Fibroblast of lung (primary cell): ENCODE results near the gene VPS37D. TPM values are rescaled to one million over a fixed set of nuclear protein-coding genes. Genes with fewer than 3 reads are reported as not detected.

Experiments
- DNase-seq, 2 donors: peaks; one replicate each; pipeline versions ENCODE4 v3.0.0 to v3.0.0-alpha.2; 2010; ENCODE audit warnings: low read depth in 2 of 2
- H2AFZ ChIP-seq: 2 replicates; pipeline ENCODE4 v1.5.1; 2012; ENCODE audit warnings: low read length, control low read depth, inconsistent platforms
- H3K27ac ChIP-seq: 2 replicates; pipeline ENCODE4 v1.5.1; 2011; ENCODE audit warnings: low read length, control low read depth; ENCODE audit not compliant: insufficient read depth
- H3K27me3 ChIP-seq: 2 replicates; pipeline ENCODE4 v1.5.1; 2011; ENCODE audit warnings: mild to moderate bottlenecking, low read length; ENCODE audit not compliant: control insufficient read depth, insufficient read depth
- H3K36me3 ChIP-seq: 2 replicates; pipeline ENCODE4 v1.5.1; 2011; ENCODE audit warnings: low read length; ENCODE audit not compliant: control insufficient read depth, insufficient read depth
- H3K4me1 ChIP-seq: 2 replicates; pipeline ENCODE4 v1.5.1; 2011; ENCODE audit warnings: low read length; ENCODE audit not compliant: control insufficient read depth, insufficient read depth; ENCODE audit errors: extremely low read depth
- H3K4me2 ChIP-seq: 2 replicates; pipeline ENCODE4 v1.5.1; 2011; ENCODE audit warnings: low read length, control low read depth; ENCODE audit not compliant: insufficient read depth; ENCODE audit errors: extremely low read depth
- H3K4me3 ChIP-seq, 4 experiments: fragments of 200-600 bp in 1 of 4; sonication (generic) in 1 of 4; replicated peaks in 1 of 4; 2 replicates each; pipeline ENCODE4 v1.5.1; 2011 to 2016; ENCODE audit warnings: low read length in 4 of 4, low read depth in 3 of 4, mild to moderate bottlenecking in 3 of 4, control low read depth in 2 of 4, inconsistent platforms in 1 of 4, mixed read lengths in 1 of 4; ENCODE audit not compliant: insufficient read depth in 1 of 4; ENCODE audit errors: control extremely low read depth in 1 of 4
- H3K79me2 ChIP-seq: 2 replicates; pipeline ENCODE4 v1.5.1; 2012; ENCODE audit warnings: mild to moderate bottlenecking, low read length, inconsistent platforms; ENCODE audit not compliant: control insufficient read depth, insufficient read depth
- H3K9ac ChIP-seq: 2 replicates; pipeline ENCODE4 v1.5.1; 2011; ENCODE audit warnings: mild to moderate bottlenecking, low read length, control low read depth; ENCODE audit not compliant: insufficient read depth
- H3K9me3 ChIP-seq: 2 replicates; pipeline ENCODE4 v1.5.1; 2012; ENCODE audit warnings: low read depth, low read length; ENCODE audit not compliant: control insufficient read depth, insufficient read depth
- H4K20me1 ChIP-seq: 2 replicates; pipeline ENCODE4 v1.5.1; 2011; ENCODE audit warnings: low read length; ENCODE audit not compliant: control insufficient read depth, insufficient read depth; ENCODE audit errors: extremely low read depth
- EZH2 ChIP-seq: IDR thresholded peaks from 2 replicates; pipeline ENCODE4 v1.5.1; 2012; ENCODE audit warnings: low read length, control low read depth, mild to moderate bottlenecking; ENCODE audit errors: missing control alignments
- polyA plus RNA-seq, 2 donors: library from polyadenylated mRNA; depleted of rRNA in 1 of 2; stranded (reverse) in 1 of 2; unstranded in 1 of 2; fragments of >200 nt; gene quantifications; 2 replicates each; pipeline ENCODE4 v1.2.1, GENCODE V29; 2011 to 2012; ENCODE audit warnings: missing spikeins in 1 of 2
- total RNA-seq: library from RNA; depleted of rRNA; stranded (reverse); fragments of >200 nt; gene quantifications from 2 replicates; pipeline ENCODE4 v1.2.1, GENCODE V29; 2014
- TF ChIP-seq, protein P1 (sequence below), 2 donors: IDR thresholded peaks in 1 of 2; conservative IDR thresholded peaks in 1 of 2; 1 replicate in 1 of 2; 2 replicates in 1 of 2; pipeline ENCODE4 v1.5.1; 2011 to 2012; ENCODE audit warnings: low read length in 2 of 2, control low read depth in 1 of 2, inconsistent platforms in 1 of 2, low read depth in 1 of 2, mild to moderate bottlenecking in 1 of 2

The VPS37D gene
- total and polyA plus RNA-seq, 2 donors (not counting 1 experiment from before 2014, with no cell fraction given) = 0.87 to 6.8 TPM

DNA sequence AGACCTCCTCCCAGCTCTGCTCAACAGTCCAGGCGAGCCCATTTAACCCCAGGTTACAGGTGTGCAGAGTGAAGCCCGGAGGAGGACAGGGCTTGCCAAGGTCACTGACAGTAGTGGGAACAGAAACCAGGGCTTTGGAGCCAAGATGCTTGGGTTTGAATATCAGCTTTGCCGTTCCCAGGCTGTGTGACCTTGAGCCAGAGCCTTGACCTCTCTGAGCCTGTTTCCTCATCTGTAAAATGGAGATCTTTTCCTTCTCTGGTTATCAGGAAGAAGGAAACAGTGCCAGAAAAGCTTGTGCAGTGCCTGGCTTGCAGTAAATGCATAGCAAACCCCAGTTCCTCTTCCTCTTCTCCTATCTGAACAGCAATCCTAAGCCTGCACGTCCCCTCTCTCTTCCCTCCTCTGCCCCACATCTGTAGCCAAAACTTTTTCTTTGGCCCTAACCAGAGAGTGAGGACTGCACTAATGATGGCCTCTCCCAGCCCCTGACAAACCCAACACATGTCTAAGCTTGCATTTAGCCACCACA is 21.9 kb upstream of the VPS37D start:
- Histone ChIP-seq H3K4me2 (no peak overlapping the region), H3K9ac (no peak overlapping the region), H4K20me1 (no peaks in the 10 kb centered on the region), H2AFZ (no peak overlapping the region), H3K79me2 (no peaks in the 10 kb centered on the region), H3K4me1 (no peaks in the 10 kb centered on the region), H3K9me3 (no peaks in the 10 kb centered on the region), H3K27me3 (peaks cover 44% of the 10 kb centered on the region), H3K4me3 (no peak overlapping the region), H3K36me3 (no peaks in the 10 kb centered on the region), H3K27ac (no peak overlapping the region)
- no peak for DNase-seq
- TF ChIP-seq, protein P1, sequence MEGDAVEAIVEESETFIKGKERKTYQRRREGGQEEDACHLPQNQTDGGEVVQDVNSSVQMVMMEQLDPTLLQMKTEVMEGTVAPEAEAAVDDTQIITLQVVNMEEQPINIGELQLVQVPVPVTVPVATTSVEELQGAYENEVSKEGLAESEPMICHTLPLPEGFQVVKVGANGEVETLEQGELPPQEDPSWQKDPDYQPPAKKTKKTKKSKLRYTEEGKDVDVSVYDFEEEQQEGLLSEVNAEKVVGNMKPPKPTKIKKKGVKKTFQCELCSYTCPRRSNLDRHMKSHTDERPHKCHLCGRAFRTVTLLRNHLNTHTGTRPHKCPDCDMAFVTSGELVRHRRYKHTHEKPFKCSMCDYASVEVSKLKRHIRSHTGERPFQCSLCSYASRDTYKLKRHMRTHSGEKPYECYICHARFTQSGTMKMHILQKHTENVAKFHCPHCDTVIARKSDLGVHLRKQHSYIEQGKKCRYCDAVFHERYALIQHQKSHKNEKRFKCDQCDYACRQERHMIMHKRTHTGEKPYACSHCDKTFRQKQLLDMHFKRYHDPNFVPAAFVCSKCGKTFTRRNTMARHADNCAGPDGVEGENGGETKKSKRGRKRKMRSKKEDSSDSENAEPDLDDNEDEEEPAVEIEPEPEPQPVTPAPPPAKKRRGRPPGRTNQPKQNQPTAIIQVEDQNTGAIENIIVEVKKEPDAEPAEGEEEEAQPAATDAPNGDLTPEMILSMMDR (conservative IDR thresholded peaks at IDR 0.05 in 1 of 2, IDR thresholded peaks at IDR 0.05 in 1 of 2; ENCODE audit: low read depth in 1 of 2, low read length in 2 of 2) = no peak
- TF ChIP-seq EZH2 = no peak

DNA sequence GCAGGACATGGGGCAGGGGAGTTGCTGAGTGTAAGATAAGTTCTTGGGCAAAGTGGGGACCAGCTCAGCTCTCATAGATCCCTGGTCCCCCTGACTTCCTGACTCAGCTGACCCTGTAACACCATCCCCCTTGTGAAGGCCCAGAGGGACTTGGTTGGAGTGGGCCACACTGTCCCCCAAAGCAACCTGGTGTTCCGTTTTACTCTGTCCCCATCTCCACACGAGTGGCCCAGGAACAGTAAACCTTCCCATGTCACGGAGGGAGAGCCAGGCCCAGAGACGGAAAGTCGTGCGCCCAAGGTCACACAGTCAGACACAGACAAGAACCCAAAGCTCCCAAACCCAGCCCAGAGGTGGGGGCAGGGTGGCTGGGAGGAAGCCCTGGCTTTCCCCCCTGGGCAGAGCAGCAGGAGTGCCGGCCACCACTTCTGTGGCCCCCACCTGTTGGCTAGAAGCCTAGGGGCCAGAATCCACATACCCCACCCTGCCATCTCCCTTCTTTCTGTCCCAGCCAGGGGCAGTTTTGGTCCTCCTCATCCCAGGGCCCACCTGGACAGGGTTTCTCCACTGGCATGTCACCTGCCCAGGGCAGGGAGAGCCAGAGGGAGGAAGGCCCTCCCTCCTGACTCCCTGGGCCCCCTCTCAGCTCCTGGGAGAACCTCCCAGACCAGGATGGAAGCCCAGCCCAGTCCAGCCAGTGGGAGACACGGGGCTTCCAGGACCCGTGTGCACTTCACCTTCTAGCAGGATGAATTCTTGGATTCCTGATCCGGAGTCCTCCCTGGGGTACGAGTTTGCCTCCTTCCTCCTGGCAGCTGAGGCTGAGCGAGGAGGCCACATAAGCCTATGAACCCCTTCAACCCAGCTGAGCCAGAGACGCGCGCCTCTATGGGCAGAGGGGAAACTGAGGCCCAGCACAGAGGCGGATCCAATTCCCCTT is 20.6 kb upstream of the VPS37D start:
- Histone ChIP-seq H3K27ac (no peak overlapping the region), H3K27me3 (peaks cover 51% of the 10 kb centered on the region), H2AFZ (no peak overlapping the region), H3K4me2 (no peak overlapping the region), H3K36me3 (no peaks in the 10 kb centered on the region), H3K4me1 (no peaks in the 10 kb centered on the region), H3K9me3 (no peaks in the 10 kb centered on the region), H3K9ac (no peak overlapping the region), H3K79me2 (no peaks in the 10 kb centered on the region), H3K4me3 (no peak overlapping the region), H4K20me1 (no peaks in the 10 kb centered on the region)
- DNase-seq = no peak
- TF ChIP-seq EZH2 = peak; percentile 9
- TF ChIP-seq, protein P1 (conservative IDR thresholded peaks at IDR 0.05 in 1 of 2, IDR thresholded peaks at IDR 0.05 in 1 of 2; ENCODE audit: low read depth in 1 of 2, low read length in 2 of 2) = no peak

DNA sequence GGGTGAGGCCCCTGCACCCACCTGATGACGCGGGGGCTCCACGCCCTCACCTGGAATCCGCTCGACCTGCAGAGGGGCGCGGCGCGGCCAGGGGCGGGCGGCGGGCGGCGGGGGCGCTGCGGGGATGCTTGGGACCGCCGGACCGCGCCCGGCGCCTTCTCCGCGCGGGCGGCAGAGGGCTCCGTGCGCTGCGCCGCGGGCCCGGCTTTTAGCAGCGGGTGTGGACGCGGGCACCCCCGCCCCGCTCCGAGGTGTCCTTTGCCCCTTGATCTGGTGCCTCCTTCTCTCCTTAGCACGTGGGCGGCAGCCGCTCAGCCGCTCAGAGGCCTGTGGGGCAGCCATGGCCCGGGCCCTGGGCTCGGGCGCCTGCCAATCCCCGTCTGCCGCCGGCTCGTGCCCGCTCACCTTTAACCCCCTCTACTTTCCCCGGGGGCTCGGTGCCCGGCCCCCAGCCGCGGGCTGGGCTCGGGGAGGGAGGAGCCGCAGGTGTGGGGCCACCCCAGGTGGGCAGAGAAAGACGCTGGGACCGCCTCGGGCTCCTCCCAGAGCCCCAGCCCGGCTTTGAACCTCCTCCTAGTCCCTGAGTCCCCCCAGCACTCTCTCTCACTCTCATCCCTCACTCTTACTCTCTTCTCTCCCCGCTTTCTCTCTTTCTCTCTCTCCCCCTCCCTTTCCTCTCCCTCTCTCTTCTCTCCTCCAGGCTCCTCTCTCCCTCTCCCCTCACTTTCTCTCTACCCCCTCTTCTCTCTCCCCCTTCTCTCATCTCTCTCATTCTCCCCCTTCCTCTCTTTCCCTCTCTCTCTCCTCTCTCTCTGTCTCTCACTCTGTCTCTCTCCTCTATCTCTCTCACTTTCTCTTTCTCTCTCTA is 19.7 kb upstream of the VPS37D start:
- Histone ChIP-seq H3K27ac (no peak overlapping the region), H3K9ac (no peak overlapping the region), H3K79me2 (no peaks in the 10 kb centered on the region), H3K4me2 (peak overlapping the region; percentile 25), H3K36me3 (no peaks in the 10 kb centered on the region), H3K9me3 (no peaks in the 10 kb centered on the region), H3K4me3 (peak overlapping the region in 2 of 4 experiments; percentile 18 to 45), H2AFZ (no peak overlapping the region), H3K4me1 (no peaks in the 10 kb centered on the region), H4K20me1 (no peaks in the 10 kb centered on the region), H3K27me3 (peaks cover 53% of the 10 kb centered on the region)
- no peak for DNase-seq
- peak; percentile 95 for TF ChIP-seq EZH2
- TF ChIP-seq, protein P1 (conservative IDR thresholded peaks at IDR 0.05 in 1 of 2, IDR thresholded peaks at IDR 0.05 in 1 of 2; ENCODE audit: low read depth in 1 of 2, low read length in 2 of 2) = no peak
